GM19395 (cell line): Measurements from ENCODE around the gene TMEM183A.

ENCODE experiments used
- ATAC-seq: cut with Tn5 transposase; IDR thresholded peaks from one replicate; pipeline ENCODE4 v1.9.1; 2021; ENCODE audit warnings: mild to moderate bottlenecking, moderate library complexity; ENCODE audit not compliant: unreplicated experiment

The TMEM183A gene

DNA sequence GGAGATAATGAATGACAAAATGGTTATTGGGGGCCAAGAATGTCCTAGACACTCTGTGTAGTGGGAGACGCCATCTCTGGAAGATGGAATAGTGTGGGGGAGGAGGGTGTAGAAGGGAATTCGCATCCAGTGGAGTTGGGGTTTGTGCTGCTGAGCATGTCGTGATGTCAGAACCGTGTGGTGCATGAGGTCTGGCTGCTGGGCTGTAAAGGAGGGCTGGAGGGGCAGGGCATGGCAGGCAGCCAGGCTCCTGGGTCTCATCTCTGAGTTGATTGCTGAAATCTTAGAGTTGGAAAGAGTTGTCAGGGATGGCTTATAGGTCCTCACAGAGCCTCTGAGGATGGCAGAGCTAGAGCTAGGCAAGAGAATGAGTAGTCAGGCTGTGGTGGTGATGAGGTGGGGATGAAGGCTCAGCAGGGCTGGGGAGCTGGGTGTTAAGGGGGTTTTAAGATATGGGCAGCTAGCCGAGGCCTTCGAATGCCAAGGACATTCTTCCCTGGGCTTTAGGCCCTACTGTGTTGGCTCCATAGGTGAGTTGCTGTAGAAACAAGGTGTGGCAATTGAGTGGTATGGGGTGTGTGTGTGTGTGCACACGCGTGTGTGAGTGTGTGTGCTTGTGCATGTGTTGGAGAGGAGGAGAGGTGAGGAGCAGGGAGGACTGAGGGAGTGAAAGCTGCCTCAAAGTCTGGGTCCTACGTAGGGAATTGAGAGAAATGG is 21.1 kb downstream of the TMEM183A start:
- no peak for ATAC-seq

GRCh38 chr1:203028784-203029553 is 21.8 kb downstream of the TMEM183A start:
- no peak for ATAC-seq

- no peak for ATAC-seq
These were observed 24.3 kb downstream of the TMEM183A start for GRCh38 chr1:203031467-203031866.

DNA sequence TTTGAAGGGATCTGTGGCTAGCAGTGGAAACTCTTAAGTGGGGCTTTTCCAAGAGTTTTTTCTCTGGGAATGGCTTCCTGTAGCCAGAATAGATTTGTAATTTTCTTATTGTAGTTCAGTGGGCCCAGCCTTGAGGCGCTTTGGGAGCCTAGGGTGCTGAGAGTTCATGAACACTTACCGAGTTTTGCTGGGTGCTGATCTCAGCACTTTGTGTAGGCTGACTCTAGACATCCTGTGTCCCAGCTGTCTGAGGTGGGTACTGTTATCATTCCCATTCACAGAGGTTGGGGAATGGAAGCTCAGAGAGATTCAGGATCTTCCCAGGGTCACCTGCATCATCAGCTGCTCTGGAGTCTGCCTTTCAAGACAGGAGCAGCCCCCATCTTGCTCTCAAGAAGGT is 26.1 kb downstream of the TMEM183A start:
- ATAC-seq, result no peak

GRCh38 chr1:203033917-203034316 is 26.7 kb downstream of the TMEM183A start:
- ATAC-seq, result no peak

DNA sequence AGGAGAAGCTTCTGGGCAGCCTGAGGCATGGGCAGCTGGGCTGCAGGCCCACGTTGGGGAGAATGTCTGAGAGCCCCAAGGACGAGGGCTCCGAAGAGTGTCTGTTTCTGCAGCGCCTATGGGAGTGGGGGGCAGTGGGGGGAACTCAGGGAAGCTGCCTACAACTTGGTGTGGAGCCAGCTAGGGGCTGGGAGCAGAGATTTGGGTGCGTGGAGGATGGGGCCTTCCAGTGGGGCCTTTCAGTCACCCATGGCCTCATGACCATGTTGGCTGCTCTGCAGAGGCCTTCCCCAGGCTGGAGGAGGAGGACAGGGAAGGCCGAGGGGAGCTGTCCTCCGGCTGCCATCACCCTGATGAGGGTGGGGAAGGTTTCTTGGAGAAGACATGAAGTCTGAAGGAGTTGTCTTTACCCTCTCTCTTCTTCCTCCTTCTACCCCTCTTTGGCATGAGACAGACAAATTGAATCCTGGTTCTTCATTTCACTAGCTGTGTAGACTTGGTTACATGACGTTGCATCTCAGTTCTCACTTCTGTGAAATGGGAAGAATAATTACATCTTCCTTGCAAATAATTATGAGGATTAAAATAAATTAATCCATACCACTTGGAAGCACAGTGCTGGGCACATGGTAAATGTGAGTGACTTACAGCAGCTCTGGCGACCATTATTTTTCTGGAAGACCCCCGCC is 27.4 kb downstream of the TMEM183A start:
- no peak for ATAC-seq

DNA sequence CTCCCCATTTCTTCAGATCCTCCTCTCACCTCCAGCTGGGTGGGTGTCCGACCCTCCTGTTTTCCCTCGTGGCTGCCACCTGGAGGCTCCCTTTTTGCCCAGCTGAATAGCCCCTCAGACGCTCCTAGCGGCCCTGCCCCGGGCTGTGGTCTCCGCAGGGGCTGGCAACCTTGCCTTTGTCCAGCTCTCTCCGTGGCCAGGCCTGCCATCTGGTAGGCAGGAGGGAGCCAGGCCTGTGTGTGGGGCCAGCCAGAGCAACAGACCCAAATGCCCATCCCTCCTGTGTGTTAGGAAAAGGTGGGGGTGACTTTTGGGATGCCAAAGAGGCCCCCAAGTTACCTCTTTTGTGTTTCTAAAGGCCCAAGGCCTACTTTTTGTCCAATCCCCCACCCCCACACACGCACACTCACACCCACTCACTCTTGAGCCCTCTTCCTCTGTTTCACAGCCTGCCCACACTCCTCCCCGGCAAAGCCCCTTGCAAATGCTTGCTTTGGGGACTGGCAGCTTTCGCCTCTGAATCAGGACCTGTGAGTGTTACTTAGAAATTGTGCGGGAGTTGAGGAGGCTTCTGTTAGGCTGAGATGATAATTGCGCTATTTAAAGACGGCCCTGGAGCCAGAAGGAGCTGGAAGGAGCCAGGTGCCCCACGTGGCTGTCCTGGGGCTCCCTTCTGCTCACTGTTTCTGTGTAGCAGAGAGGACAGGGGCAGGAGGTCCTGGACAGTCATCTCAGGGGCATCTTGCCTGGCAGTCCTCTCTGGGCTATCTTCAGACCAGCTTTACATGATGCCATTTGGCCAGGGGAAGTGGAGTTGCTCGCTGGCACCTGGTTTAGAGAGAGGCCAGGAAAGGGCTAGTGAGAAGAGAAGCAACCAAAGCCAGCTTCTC is 28.2 kb downstream of the TMEM183A start:
- ATAC-seq, result no peak

DNA sequence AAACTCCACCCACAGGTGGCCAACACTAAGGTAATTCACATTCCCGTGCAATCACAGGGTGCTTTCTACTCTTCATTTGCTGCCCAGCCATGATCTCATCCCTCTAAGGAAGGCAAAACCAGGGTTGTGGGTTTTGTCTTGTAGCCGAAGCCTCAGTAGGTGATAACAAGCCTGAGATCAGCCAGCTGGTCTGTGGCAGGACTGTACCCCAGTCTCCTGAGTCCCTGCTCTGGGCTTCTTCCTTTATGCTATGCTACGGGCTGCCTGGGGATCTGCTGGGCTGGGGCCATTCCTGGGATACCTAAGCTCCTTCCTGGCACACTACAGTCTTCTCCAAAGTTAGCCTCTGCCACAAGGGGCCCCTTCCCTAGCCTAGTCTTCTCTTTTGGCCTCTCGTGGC is 29.0 kb downstream of the TMEM183A start:
- ATAC-seq, result no peak

GRCh38 chr1:203036537-203036936 is 29.4 kb downstream of the TMEM183A start:
- ATAC-seq, result no peak

GRCh38 chr1:203037509-203038190 is 30.5 kb downstream of the TMEM183A start:
- ATAC-seq, result no peak

DNA sequence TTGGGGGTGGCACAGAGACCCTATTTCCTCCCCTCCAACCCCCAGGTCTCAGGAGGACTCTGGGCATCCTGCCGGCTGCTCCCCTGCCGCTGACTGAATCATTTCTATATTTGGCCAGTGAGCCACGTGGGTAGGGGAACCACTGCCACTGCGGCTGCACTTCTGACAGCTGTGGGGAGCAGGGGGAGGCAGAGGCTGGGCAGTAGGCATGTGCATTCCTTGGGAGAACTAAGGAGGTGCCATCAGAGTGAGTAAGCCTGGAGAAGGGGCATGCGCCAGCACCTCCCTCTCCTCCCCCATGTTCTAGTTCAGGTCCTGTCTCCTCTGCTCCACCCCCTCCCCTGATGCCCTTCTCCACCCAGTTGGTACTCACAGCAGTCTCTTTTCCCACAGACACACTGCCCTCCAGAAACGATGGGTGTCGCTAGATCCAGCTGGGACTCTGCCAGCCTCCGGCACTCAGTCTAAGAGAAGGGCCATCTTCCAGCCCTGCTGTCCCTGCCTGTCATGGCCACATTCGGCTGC is 31.1 kb downstream of the TMEM183A start:
- ATAC-seq, result no peak

- peak; percentile 72 for ATAC-seq
These were observed 31.9 kb downstream of the TMEM183A start for GRCh38 chr1:203038891-203039608.

- ATAC-seq, result no peak
These were observed 32.7 kb downstream of the TMEM183A start for GRCh38 chr1:203039609-203040512.

GRCh38 chr1:203040513-203041275 is 33.5 kb downstream of the TMEM183A start:
- ATAC-seq, result no peak

- no peak for ATAC-seq
These were observed 34.3 kb downstream of the TMEM183A start for GRCh38 chr1:203041351-203041932.

DNA sequence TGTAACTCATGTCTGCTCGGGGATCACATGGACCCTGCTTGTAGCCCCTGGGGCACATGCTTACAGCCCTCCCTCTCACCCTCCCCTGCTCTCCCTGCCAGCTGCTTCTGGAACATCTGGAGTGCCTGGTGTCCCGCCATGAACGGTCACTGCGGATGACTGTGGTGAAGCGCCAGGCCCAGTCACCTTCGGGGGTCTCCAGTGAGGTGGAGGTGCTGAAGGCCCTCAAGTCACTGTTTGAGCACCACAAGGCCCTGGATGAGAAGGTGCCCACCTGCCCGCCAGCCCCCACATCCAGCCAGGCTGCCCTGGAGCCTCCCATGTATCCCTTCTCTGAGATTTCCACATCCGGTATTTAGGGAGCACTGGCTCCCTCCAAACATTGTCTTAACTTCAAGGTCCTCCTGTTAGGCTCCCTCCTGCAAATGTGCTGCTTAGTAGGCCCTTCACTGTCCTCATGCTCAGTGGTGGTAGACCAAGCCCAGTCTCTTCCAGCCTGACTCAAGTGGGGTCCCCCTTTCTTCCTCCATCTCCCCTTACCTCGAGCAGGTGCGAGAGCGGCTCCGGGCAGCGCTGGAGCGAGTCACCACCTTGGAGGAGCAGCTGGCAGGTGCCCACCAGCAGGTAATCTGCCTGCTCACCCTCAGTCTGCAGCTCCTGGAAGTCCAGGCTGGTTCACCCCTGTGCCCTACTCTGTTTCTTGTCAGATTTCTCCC is 36.8 kb downstream of the TMEM183A start:
- ATAC-seq, result no peak
